ENCODE measurements around the gene ASGR2.
A peak's percentile ranks its signal among the peaks of the same experiment; 100 is the strongest.
"Not testable (repeated sequence)": the region's sequence is repeated elsewhere in the genome, so short reads cannot be mapped to it uniquely, and the experiment has no call there.

The ASGR2 gene

GRCh38 chr17:7098802-7099459 lies 15.7 kb downstream of the ASGR2 start:
- DNase-seq (ENCODE audit: low read depth) = no peak

DNA sequence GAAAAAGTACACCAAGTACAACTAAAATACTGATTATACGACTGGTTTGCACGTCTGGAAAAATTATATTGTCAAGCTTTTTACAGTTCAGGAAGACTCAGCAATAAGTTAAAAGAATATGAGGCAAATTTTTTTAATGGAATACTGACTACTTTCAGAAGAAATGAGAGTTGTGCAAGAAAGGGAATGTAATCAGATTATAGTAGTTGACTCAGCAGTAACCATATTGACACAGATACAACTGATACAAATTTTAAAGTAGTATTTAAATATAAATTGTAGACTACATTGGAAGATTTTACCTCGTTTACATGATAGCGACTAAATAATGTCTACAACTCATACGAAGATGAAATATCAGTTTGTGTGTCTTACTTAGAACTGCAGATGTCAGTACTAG lies 16.7 kb downstream of the ASGR2 start:
- DNase-seq (ENCODE audit: low read depth) = no peak

DNA sequence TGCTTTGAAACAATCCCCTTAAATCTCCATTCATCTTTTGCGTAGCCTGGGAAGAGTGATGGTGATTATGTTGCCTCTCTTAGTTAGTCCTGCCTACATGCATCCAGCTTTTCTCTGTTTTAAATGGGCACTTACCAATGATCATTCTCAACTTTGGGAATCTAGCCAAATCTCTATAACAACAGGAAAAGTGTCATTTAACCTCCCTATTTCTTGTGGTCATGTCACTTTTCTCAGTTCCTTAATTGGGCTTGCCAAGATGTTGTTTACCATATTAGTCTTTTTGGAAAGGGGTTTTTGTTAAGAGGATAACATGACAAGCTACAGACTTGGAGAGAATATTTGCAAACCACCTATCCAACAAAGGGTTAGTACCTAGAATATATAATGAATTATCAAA lies 19.0 kb downstream of the ASGR2 start:
- DNase-seq (ENCODE audit: low read depth) = no peak

- no peak for DNase-seq (ENCODE audit: low read depth)
Observed at GRCh38 chr17:7094652-7095019, 20.0 kb downstream of the ASGR2 start.

DNA sequence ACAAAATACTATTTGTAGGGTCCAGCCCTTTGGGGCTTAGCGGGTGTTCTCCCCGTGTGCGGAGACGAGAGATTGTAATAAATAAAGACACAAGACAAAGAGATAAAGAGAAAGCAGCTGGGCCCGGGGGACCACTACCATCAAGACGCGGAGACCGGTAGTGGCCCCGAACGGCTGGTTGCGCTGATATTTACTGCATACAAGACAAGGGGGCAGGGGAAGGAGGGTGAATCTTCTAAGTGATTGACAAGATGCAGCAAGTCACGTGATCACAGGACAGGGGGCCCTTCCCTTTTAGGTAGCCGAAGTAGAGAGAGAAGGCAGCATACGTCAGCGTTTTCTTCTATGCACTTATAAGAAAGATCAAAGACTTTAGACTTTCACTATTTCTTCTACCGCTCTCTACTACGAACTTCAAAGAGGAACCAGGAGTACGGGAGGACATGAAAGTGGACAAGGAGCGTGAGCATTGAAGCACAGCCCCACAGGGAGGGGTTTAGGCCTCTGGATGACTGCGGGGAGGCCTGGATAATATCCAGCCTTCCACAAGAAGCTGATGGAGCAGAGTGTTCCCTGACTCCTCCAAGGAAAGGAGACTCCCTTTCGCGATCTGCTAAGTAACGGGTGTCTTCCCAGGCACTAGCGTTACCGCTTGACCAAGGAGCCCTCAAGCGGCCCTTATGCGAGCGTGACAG lies 23.2 kb downstream of the ASGR2 start:
- DNase-seq (ENCODE audit: low read depth) = peak; percentile 10

GRCh38 chr17:7089570-7089969 lies 25.1 kb downstream of the ASGR2 start:
- not testable (repeated sequence) for DNase-seq (ENCODE audit: low read depth)

GRCh38 chr17:7088442-7088841 lies 26.2 kb downstream of the ASGR2 start:
- not testable (repeated sequence) for DNase-seq (ENCODE audit: low read depth)

DNA sequence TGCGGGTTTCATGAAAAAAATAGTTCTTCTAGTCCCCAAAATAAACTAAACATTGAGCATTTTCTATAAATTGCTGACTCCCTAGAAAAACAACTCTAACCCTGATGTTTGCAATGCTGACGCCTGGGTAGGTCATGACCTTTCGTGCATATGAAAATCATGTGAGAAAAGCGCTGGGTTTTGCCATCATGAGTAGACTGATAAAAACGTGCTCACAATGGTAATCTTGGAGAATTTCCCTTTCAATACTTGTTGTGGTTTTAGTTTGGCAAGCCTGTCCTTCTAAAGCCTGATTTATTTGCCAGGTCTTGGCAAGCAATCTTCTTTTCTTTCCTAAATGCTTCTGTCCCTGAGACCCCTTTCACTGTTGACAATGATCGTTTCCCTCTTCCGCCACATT lies 30.5 kb downstream of the ASGR2 start:
- DNase-seq (ENCODE audit: low read depth) = no peak

DNA sequence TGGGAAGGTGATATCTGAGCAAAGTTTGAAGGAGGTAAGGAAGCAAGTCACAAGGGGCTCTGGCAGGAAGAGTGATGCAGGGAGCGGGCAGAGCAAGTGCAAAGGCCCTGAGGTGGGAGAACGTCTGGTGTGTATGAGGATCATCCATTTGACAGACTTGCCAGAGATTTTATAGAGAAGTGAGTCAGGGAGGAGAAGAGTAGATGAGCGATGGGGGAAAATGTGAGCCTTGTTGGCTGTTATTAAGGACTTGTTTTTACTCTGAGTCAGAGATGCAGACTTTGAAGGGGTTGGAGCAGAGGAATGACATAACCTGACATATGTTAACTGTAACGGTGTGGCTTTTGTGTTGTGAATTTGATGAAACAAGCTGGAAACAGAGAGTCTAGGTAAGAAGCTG lies 31.0 kb downstream of the ASGR2 start:
- DNase-seq (ENCODE audit: low read depth) = no peak

DNA sequence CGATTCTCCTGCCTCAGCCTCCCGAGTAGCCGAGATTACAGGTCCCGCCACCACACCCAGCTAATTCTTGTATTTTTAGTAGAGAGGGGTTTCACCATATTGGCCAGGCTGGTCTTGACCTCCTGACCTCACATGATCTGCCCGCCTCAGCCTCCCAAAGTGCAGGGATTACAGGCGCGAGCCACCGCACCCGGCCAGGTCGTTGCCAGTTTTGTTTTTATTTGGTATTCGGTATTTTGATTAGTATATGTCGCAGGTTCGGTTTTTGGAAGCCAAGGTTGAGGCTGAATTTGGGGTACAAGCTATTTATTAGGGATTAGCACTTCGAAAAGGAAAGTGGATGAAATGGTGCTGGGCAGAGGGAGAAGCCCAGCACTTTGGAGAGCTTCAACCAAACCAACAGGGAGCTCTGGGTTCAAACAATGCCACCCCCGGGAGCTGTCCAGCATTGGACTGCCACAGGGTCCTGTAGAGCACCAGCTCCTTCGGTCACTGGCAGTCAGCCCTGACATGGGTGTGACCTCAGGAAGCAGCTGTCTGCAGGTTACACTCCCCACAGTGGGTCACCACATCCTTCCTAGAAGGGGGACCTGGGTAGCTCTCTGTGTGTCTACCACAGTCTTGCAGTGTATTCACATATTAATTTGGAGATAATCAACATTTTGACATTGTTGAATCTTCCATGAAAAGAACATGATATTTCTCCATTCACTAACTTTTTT lies 33.1 kb downstream of the ASGR2 start:
- DNase-seq (ENCODE audit: low read depth) = no peak

DNA sequence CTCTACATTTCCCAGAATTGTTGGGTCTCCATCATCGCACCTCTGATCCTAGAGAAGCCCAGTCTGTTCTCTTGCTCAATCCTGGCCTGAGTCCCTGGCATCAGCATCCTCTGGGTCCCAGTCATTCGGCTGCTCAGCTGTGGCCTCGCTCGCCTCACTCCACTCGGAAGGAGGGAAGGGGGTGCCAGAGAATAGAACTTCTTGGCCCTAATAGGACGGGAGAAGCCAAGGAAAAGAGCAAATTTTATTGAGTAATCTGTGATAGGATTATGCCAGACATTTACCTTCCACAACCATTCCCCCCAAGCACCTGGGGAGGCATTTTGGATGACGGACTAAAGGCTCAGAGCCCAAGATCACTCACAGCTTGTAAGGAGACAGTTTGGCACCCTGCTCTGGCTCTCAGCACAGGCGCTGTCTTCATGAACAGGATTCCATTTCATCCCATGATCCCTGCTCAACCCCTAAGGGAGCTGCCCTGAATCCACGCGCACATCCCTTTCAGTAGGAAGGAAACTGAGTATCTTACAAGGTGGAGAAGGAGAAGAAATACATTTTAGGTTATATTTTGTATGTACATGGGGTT lies 34.1 kb downstream of the ASGR2 start:
- no peak for DNase-seq (ENCODE audit: low read depth)

DNA sequence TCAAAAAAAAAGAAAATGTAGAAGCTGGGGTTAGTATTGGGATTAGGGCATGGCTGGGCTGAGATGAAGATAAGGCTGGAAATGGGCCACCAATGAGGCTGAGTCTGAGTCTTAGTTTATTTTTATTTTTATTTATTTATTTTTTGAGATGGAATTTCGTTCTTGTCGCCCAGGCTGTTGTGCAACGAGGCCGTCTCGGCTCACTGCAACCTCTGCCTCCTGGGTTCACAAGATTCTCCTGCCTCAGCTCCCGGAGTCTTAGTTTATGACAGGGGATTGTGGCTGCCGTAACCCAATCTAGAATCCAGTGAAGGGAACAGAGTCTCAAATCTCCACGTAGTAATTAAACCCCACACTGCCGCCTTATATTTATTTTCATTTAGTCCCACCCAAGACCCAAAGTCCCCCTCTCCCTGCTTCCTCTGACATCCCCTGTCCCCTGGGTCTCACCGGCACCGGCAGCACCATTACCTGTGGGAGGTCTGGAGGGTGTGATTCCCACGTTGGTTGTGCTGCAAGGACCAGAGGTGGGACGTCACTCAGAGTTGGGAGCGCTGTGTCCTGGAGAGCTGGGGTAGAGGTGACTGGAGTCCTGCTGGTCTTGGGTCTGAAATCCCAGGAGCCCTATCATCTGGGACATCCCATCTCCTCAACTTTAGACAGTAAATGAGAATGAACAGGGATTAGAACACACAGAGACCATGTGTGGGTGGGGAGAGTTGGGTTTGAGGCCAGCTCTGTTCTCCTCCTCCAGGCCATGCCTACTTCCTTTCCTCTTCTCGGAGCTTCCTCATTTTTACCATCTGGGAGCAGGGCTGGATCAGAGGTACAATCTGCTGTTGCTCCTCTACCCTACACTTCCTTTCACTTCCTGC lies 34.8 kb downstream of the ASGR2 start, which contains the start of gene CLEC10A:
CLEC10A (minus strand) TSS at position 671 of the 875 bp plus-strand sequence. CDS start 1,439 bp downstream, outside the sequence.
- DNase-seq (ENCODE audit: low read depth) = no peak

DNA sequence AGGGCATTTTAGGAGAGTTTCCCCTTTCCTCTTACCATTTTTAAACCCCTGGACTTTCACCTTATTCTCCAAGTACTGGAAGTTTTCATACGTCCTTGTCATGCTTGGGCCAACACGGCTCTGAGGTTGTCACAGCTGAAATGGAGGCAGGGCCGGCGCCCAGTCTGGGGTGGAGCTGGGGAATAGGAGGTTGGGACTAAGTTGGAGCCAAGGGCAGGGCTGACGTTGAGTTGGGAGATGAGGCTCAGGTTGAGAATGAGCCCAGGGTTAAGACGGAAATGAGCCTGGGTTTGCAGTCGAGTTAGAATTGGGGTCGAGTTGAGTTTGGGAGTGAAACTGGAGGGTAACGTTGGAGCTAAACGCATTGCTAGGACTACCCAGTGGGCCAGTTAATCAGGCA lies 35.9 kb downstream of the ASGR2 start:
- no peak for DNase-seq (ENCODE audit: low read depth)

- DNase-seq (ENCODE audit: low read depth) = no peak
Observed at GRCh38 chr17:7077911-7078546, 36.6 kb downstream of the ASGR2 start.

DNA sequence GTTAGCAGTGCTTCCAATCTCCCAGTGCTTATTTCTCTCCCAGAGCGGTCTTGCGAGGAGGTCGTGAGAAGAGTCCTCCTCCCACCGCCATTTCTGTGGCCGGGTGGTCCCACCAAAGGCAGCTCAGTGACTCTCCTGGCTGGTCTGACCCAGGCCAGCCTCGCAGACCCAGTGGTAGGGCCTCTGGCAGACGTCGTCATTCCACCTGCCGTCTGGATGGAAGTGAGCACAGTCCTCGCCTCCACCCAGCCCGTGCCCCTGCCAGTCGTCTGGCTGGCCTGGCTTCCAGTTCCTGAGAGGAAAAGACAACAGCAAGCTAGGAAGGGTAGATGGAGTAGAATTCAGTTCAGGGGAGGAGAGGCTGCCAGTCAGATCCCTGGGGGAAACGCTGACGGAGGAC lies 39.7 kb downstream of the ASGR2 start:
- no peak for DNase-seq (ENCODE audit: low read depth)

DNA sequence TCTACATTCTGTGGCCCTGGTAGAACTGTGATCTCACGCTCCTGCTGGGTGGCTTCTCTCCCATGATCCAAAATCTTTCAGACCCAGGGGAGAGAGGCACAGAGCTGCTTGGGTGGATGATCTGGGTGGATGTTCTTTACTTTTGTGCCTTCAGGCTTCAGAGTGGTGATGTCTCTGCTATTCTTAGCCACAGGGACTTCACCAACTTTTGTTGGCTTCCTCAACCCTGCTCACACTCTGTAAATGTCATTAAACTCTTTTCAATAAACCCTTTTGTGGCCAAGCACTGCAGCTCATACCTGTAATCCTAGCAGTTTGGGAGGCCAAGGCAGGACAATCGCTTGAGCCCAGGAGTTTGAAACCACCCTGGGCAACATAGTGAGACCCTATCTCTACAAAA lies 42.2 kb downstream of the ASGR2 start:
- no peak for DNase-seq (ENCODE audit: low read depth)

GRCh38 chr17:7070712-7071111 lies 43.9 kb downstream of the ASGR2 start:
- no peak for DNase-seq (ENCODE audit: low read depth)

DNA sequence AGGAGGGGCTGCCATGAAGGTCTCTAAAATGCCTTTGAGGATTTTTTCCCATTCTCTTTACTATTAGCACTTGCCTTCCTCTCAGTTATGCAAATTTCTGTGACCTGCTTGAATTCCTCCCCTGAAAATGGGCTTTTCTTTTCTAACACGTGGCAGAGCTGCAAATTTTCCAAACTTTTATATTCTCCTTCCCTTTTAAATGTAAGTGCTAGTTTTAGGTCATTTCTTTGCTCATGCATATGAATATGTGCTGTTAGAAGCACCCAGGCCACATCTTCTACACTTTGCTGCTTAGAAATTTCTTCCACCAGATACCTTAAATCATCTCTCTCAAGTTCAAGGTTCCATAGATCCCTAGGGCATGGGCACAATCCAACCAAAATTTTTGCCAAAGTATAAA lies 46.4 kb downstream of the ASGR2 start:
- no peak for DNase-seq (ENCODE audit: low read depth)

DNA sequence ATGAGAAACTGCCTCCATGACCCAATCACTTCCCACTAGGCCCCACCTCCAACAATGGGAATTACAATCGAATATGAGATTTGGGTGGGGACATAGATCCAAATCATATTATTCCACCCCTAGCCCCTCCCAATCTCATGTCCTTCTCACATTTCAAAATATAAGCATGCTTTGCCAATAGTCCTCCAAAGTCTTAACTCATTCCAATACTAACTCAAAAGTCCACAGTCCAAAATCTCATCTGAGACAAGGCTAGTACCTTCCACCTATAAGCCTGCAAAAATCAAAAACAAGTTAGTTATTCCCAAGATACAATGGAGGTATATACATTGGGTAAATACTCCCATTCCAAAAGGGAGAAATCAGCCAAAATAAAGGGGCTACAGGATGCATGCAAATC lies 47.4 kb downstream of the ASGR2 start:
- no peak for DNase-seq (ENCODE audit: low read depth)

DNA sequence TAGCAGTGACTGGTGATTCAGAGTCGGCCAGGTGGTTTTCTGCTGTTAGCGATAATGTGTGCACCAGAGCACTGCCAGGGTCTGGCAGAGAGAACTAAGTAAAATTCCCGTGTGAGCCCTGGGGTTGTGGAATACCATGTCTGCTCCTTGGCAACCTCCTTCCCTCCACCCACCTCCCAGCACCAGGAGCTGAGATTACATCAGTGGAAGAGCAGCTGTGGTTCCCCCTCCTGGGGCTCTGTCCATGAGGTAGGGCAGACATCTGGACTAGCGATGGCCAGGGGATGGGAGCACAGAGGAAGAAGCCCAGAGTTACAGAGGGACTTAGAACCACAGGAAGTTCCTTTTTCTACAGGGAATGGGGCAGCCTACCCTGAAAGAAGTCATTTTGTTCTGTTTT lies 50.4 kb downstream of the ASGR2 start:
- DNase-seq (ENCODE audit: low read depth) = no peak

GRCh38 chr17:7063518-7064094 lies 51.0 kb downstream of the ASGR2 start:
- no peak for DNase-seq (ENCODE audit: low read depth)

All from T-helper 22 cell (primary cell).